Mucosa of stomach (tissue), 1 donor: ENCODE measurements around the gene NSL1.

ENCODE experiments used
- H3K27me3 ChIP-seq: one replicate; pipeline ENCODE4 v1.7.0; 2013; ENCODE audit warnings: mild to moderate bottlenecking, low read length; ENCODE audit not compliant: control insufficient read depth, insufficient read depth
- H3K36me3 ChIP-seq: one replicate; pipeline ENCODE4 v1.7.0; 2013; ENCODE audit warnings: low read length; ENCODE audit not compliant: control insufficient read depth, insufficient read depth
- H3K4me1 ChIP-seq: one replicate; pipeline ENCODE4 v1.7.0; 2013; ENCODE audit warnings: mild to moderate bottlenecking, low read length; ENCODE audit not compliant: control insufficient read depth, insufficient read depth
- H3K4me3 ChIP-seq: one replicate; pipeline ENCODE4 v1.7.0; 2013; ENCODE audit warnings: low read length
- H3K9ac ChIP-seq: one replicate; pipeline ENCODE4 v1.7.0; 2013; ENCODE audit warnings: mild to moderate bottlenecking, low read length, moderate library complexity
- H3K9me3 ChIP-seq: one replicate; pipeline ENCODE4 v1.7.0; 2013; ENCODE audit warnings: mild to moderate bottlenecking, low read length, moderate library complexity; ENCODE audit not compliant: control insufficient read depth
- donor health status: Pancreatic carcinoma.

Gene NSL1

GRCh38 chr1:212684521-212685090, 107.0 kb downstream of the NSL1 start:
- Histone ChIP-seq H3K36me3 (no peaks in the 10 kb centered on the region), H3K27me3 (peaks cover 4% of the 10 kb centered on the region), H3K4me3 (no peak overlapping the region), H3K9ac (no peak overlapping the region), H3K4me1 (no peaks in the 10 kb centered on the region), H3K9me3 (no peaks in the 10 kb centered on the region)

GRCh38 chr1:212684076-212684475, 107.5 kb downstream of the NSL1 start:
- no peak overlapping the region for H3K4me3 ChIP-seq
- H3K9ac ChIP-seq = no peak overlapping the region
- no peaks in the 10 kb centered on the region for H3K9me3 ChIP-seq
- no peaks in the 10 kb centered on the region for H3K4me1 ChIP-seq
- H3K27me3 ChIP-seq = no peaks in the 10 kb centered on the region
- no peaks in the 10 kb centered on the region for H3K36me3 ChIP-seq

GRCh38 chr1:212683357-212683722, 108.2 kb downstream of the NSL1 start:
- Histone ChIP-seq H3K36me3 (no peaks in the 10 kb centered on the region), H3K9me3 (no peaks in the 10 kb centered on the region), H3K27me3 (no peaks in the 10 kb centered on the region), H3K4me1 (no peaks in the 10 kb centered on the region), H3K4me3 (no peak overlapping the region), H3K9ac (no peak overlapping the region)

- no peak overlapping the region for H3K4me3 ChIP-seq
- no peaks in the 10 kb centered on the region for H3K36me3 ChIP-seq
Observed at GRCh38 chr1:212680680-212681389, 110.7 kb downstream of the NSL1 start.

GRCh38 chr1:212678456-212679410, 112.8 kb downstream of the NSL1 start:
- no peaks in the 10 kb centered on the region for H3K27me3 ChIP-seq
- H3K4me1 ChIP-seq = no peaks in the 10 kb centered on the region
- H3K9me3 ChIP-seq = no peaks in the 10 kb centered on the region
- H3K4me3 ChIP-seq = no peak overlapping the region
- H3K9ac ChIP-seq = no peak overlapping the region
- no peaks in the 10 kb centered on the region for H3K36me3 ChIP-seq

More at GRCh38 chr1:212680680-212681389, 110.7 kb downstream of the NSL1 start:
- Histone ChIP-seq H3K9me3 (no peaks in the 10 kb centered on the region), H3K4me1 (no peaks in the 10 kb centered on the region), H3K27me3 (no peaks in the 10 kb centered on the region), H3K9ac (no peak overlapping the region)

- no peak overlapping the region for H3K4me3 ChIP-seq
- no peaks in the 10 kb centered on the region for H3K4me1 ChIP-seq
- H3K27me3 ChIP-seq = no peaks in the 10 kb centered on the region
- H3K36me3 ChIP-seq = no peaks in the 10 kb centered on the region
- H3K9me3 ChIP-seq = no peaks in the 10 kb centered on the region
- no peak overlapping the region for H3K9ac ChIP-seq
Observed at GRCh38 chr1:212677573-212677972, 114.0 kb downstream of the NSL1 start.

GRCh38 chr1:212677136-212677535, 114.4 kb downstream of the NSL1 start:
- Histone ChIP-seq H3K4me1 (no peaks in the 10 kb centered on the region), H3K9ac (no peak overlapping the region), H3K9me3 (no peaks in the 10 kb centered on the region), H3K4me3 (no peak overlapping the region), H3K27me3 (no peaks in the 10 kb centered on the region), H3K36me3 (no peaks in the 10 kb centered on the region)
